CD14-positive monocyte (primary cell): ENCODE data around the gene CCDC70. TPM values are rescaled to one million over a fixed set of nuclear protein-coding genes. Genes with fewer than 3 reads are reported as not detected.

Experiments
- DNase-seq, 3 donors: peaks; one replicate each; pipeline ENCODE4 v3.0.0-alpha.2; 2011 to 2022
- H2AFZ ChIP-seq: 2 replicates; pipeline ENCODE4 v1.6.0; 2012; ENCODE audit warnings: mild to moderate bottlenecking, low read depth, low read length, inconsistent platforms; ENCODE audit not compliant: insufficient read depth, poor library complexity, severe bottlenecking
- H3K27ac ChIP-seq, 2 donors: 1 replicate in 1 of 2; 2 replicates in 1 of 2; pipeline ENCODE4 v1.5.1; 2012 to 2013; ENCODE audit warnings: low read length in 2 of 2, control low read depth in 1 of 2, inconsistent platforms in 1 of 2, low read depth in 1 of 2, mild to moderate bottlenecking in 1 of 2
- H3K27me3 ChIP-seq, 2 donors: one replicate each; pipeline versions ENCODE4 v1.6.0 to v1.6.1; 2011 to 2013; ENCODE audit warnings: low read length in 2 of 2; ENCODE audit not compliant: control insufficient read depth in 2 of 2, insufficient read depth in 2 of 2
- H3K36me3 ChIP-seq, 2 donors: replicated peaks in 1 of 2; 1 replicate in 1 of 2; 2 replicates in 1 of 2; pipeline versions ENCODE4 v1.5.1 to v1.6.1; 2012 to 2013; ENCODE audit warnings: low read length in 2 of 2, control low read depth in 1 of 2, inconsistent platforms in 1 of 2, mild to moderate bottlenecking in 1 of 2; ENCODE audit not compliant: insufficient read depth in 2 of 2, control insufficient read depth in 1 of 2
- H3K4me1 ChIP-seq, 2 donors: 1 replicate in 1 of 2; 2 replicates in 1 of 2; pipeline versions ENCODE4 v1.5.1 to v1.6.1; 2012 to 2013; ENCODE audit warnings: low read length in 2 of 2, control low read depth in 1 of 2, inconsistent platforms in 1 of 2, mild to moderate bottlenecking in 1 of 2, moderate library complexity in 1 of 2; ENCODE audit not compliant: insufficient read depth in 2 of 2, control insufficient read depth in 1 of 2
- H3K4me2 ChIP-seq: replicated peaks from 2 replicates; pipeline ENCODE3; 2012; ENCODE audit warnings: low read length, moderate library complexity, mild to moderate bottlenecking; ENCODE audit not compliant: poor library complexity, severe bottlenecking; ENCODE audit errors: extremely low read depth
- H3K4me3 ChIP-seq, 3 experiments: fragments of 200-600 bp in 1 of 3; sonication (generic) in 1 of 3; replicated peaks in 1 of 3; 1 replicate in 2 of 3; 2 replicates in 1 of 3; pipeline ENCODE4 v1.5.1; 2011 to 2013; ENCODE audit warnings: low read length in 3 of 3, mild to moderate bottlenecking in 3 of 3, control low read depth in 2 of 3, low read depth in 2 of 3, inconsistent platforms in 1 of 3, moderate library complexity in 1 of 3
- H3K79me2 ChIP-seq: 2 replicates; pipeline ENCODE4 v1.6.0; 2012; ENCODE audit warnings: mild to moderate bottlenecking, control low read depth, inconsistent platforms, low read length, moderate library complexity; ENCODE audit not compliant: insufficient read depth
- H3K9ac ChIP-seq: 2 replicates; pipeline ENCODE4 v1.6.0; 2017; ENCODE audit warnings: low read length, mild to moderate bottlenecking; ENCODE audit not compliant: insufficient read depth, poor library complexity, severe bottlenecking
- H3K9me3 ChIP-seq, 2 donors: replicated peaks in 1 of 2; 1 replicate in 1 of 2; 2 replicates in 1 of 2; pipeline versions ENCODE4 v1.5.1 to v1.6.1; 2012 to 2013; ENCODE audit warnings: low read length in 2 of 2, control low read depth in 1 of 2; ENCODE audit not compliant: control insufficient read depth in 1 of 2, insufficient read depth in 1 of 2
- H4K20me1 ChIP-seq: 2 replicates; pipeline ENCODE4 v1.6.0; 2012; ENCODE audit warnings: mild to moderate bottlenecking, low read length, control low read depth, moderate library complexity; ENCODE audit not compliant: insufficient read depth
- H3K27ac Mint-ChIP-seq, 7 donors: one replicate each; pipeline ENCODE4 v1.8.0; 2020; ENCODE audit warnings: mild to moderate bottlenecking in 7 of 7, mixed read lengths in 7 of 7, moderate library complexity in 6 of 7, inconsistent platforms in 2 of 7
- H3K27me3 Mint-ChIP-seq, 3 donors: one replicate each; pipeline ENCODE4 v1.8.0; 2021 to 2022; ENCODE audit warnings: low read depth in 3 of 3, mild to moderate bottlenecking in 3 of 3, mixed read lengths in 3 of 3, moderate library complexity in 3 of 3, inconsistent platforms in 1 of 3
- H3K36me3 Mint-ChIP-seq, 2 donors: one replicate each; pipeline ENCODE4 v1.8.0; 2020; ENCODE audit warnings: mixed read lengths in 2 of 2, inconsistent platforms in 1 of 2, mild to moderate bottlenecking in 1 of 2
- H3K4me1 Mint-ChIP-seq: one replicate; pipeline ENCODE4 v1.8.0; 2020; ENCODE audit warnings: mild to moderate bottlenecking, mixed read lengths
- H3K4me3 Mint-ChIP-seq, 2 donors: one replicate each; pipeline ENCODE4 v1.8.0; 2020; ENCODE audit warnings: mild to moderate bottlenecking in 2 of 2, mixed read lengths in 2 of 2, moderate library complexity in 1 of 2
- H3K9me3 Mint-ChIP-seq, 7 donors: one replicate each; pipeline ENCODE4 v1.8.0; 2020 to 2022; ENCODE audit warnings: mixed read lengths in 7 of 7, mild to moderate bottlenecking in 6 of 7, moderate library complexity in 6 of 7, inconsistent platforms in 2 of 7
- CTCF ChIP-seq: fragments of 200-600 bp; IDR thresholded peaks from one replicate; pipeline ENCODE4 v1.8.0; 2022; ENCODE audit warnings: antibody characterized with exemption, mild to moderate bottlenecking
- WGBS: methylation state at CpG from one replicate; pipeline ENCODE4 v1.1.5; 2013; ENCODE audit warnings: missing lambda C conversion rate; ENCODE audit not compliant: insufficient coverage; 5-methylcytosine and 5-hydroxymethylcytosine counted together
- intact Hi-C, 2 donors: fragments of 100-400 bp; cut with micrococcal nuclease; formaldehyde crosslinking; loops; one replicate each; pipeline versions ENCODE4 v1.15.0 to v1.15.1; 2023
- polyA plus RNA-seq, 3 donors: library from polyadenylated mRNA; depleted of rRNA in 1 of 3; unstranded in 2 of 3; stranded (reverse) in 1 of 3; fragments of 300-500 nt in 2 of 3; fragments of >200 nt in 1 of 3; fragmentation: Illumina TruSeq in 2 of 3; gene quantifications; 1 replicate in 2 of 3; 2 replicates in 1 of 3; pipeline ENCODE4 v1.2.3, GENCODE V29; 2012 to 2021

CCDC70 gene
- polyA plus RNA-seq, 3 donors: not detected

- Histone ChIP-seq H3K4me1 (peaks cover 0 to 5% of the 10 kb centered on the region in 2 donors), H3K27me3 (no peaks in the 10 kb centered on the region), H3K9me3 (no peaks in the 10 kb centered on the region), H3K27ac (no peak overlapping the region), H2AFZ (no peak overlapping the region), H3K9ac (no peak overlapping the region), H3K4me3 (no peak overlapping the region), H3K36me3 (no peaks in the 10 kb centered on the region), H3K4me2 (no peak overlapping the region), H3K79me2 (no peaks in the 10 kb centered on the region), H4K20me1 (no peaks in the 10 kb centered on the region)
- intact Hi-C loops: loop anchor here in 1 of 2 donors (10.0 kb wide), 1 partner anchor 47 kb away; no protein-coding TSS in a partner anchor
- Mint-ChIP-seq H3K27me3 (peaks cover 1 to 5% (median 5%) of the 10 kb centered on the region in 3 donors), H3K27ac (no peak overlapping the region), H3K4me3 (no peak overlapping the region), H3K36me3 (no peaks in the 10 kb centered on the region), H3K4me1 (peaks cover 17% of the 10 kb centered on the region), H3K9me3 (peaks cover 0 to 1% (median 0%) of the 10 kb centered on the region in 7 donors)
- DNase-seq: no peak
- no peak for TF ChIP-seq CTCF
- WGBS: 83% methylated on average over 1 of the region's 6 CpGs
Observed at GRCh38 chr13:51841732-51842131, 20.0 kb upstream of the CCDC70 start.

GRCh38 chr13:51843529-51843928 lies 18.2 kb upstream of the CCDC70 start:
- H3K27me3 Mint-ChIP-seq: peaks cover 0 to 5% (median 4%) of the 10 kb centered on the region in 3 donors
- no peak overlapping the region for H3K4me3 ChIP-seq
- H3K4me1 ChIP-seq: peaks cover 0 to 5% of the 10 kb centered on the region in 2 donors
- intact Hi-C loops: loop anchor here in 1 of 2 donors (10.0 kb wide), 1 partner anchor 49 kb away; no protein-coding TSS in a partner anchor
- H3K9me3 ChIP-seq: no peaks in the 10 kb centered on the region
- no peak for TF ChIP-seq CTCF
- no peak for DNase-seq
- H3K4me2 ChIP-seq: no peak overlapping the region
- H3K36me3 ChIP-seq: no peaks in the 10 kb centered on the region
- no peaks in the 10 kb centered on the region for H3K27me3 ChIP-seq
- H3K9ac ChIP-seq: no peak overlapping the region
- no peaks in the 10 kb centered on the region for H4K20me1 ChIP-seq
- H3K79me2 ChIP-seq: no peaks in the 10 kb centered on the region
- 50% methylated on average over 1 of the region's 3 CpGs for WGBS
- H3K9me3 Mint-ChIP-seq: peaks cover 0 to 1% (median 0%) of the 10 kb centered on the region in 7 donors
- H3K27ac ChIP-seq: no peak overlapping the region
- no peaks in the 10 kb centered on the region for H3K36me3 Mint-ChIP-seq
- peaks cover 13% of the 10 kb centered on the region for H3K4me1 Mint-ChIP-seq
- no peak overlapping the region for H3K4me3 Mint-ChIP-seq
- no peak overlapping the region for H2AFZ ChIP-seq
- no peak overlapping the region for H3K27ac Mint-ChIP-seq
